DOHH2 (cell line): ENCODE results near the gene CYP4F11.

ENCODE experiments used
- H3F3A ChIP-seq: fragments of 200-600 bp; sonication (generic), shearing (Covaris generic); 2 replicates; pipeline ENCODE4 v1.6.0; 2016; ENCODE audit warnings: antibody characterized with exemption, mild to moderate bottlenecking; ENCODE audit not compliant: control insufficient read depth, insufficient read depth
- H3K27ac ChIP-seq: fragments of 200-600 bp; sonication (generic); 2 replicates; pipeline ENCODE4 v1.5.1; 2014; ENCODE audit warnings: low read depth, mild to moderate bottlenecking, low read length, moderate library complexity
- H3K27me3 ChIP-seq: fragments of 200-600 bp; sonication (generic); 2 replicates; pipeline ENCODE4 v1.6.1; 2014; ENCODE audit warnings: mild to moderate bottlenecking, low read length, mixed read lengths; ENCODE audit not compliant: control insufficient read depth
- H3K36me3 ChIP-seq: fragments of 200-600 bp; sonication (generic); 2 replicates; pipeline ENCODE4 v1.6.1; 2014; ENCODE audit warnings: mild to moderate bottlenecking, low read length, moderate library complexity, mixed read lengths; ENCODE audit not compliant: control insufficient read depth
- H3K4me1 ChIP-seq: fragments of 200-600 bp; sonication (generic); 2 replicates; pipeline ENCODE4 v1.6.1; 2014; ENCODE audit warnings: mild to moderate bottlenecking, low read length, mixed read lengths; ENCODE audit not compliant: control insufficient read depth
- H3K4me2 ChIP-seq: fragments of 200-600 bp; sonication (generic); 2 replicates; pipeline ENCODE4 v1.6.0; 2014; ENCODE audit warnings: mild to moderate bottlenecking, low read length, moderate library complexity
- H3K4me3 ChIP-seq: fragments of 200-600 bp; sonication (generic); 2 replicates; pipeline ENCODE4 v1.5.1; 2014; ENCODE audit warnings: mild to moderate bottlenecking, low read length, mixed read lengths
- H3K79me2 ChIP-seq: fragments of 200-600 bp; sonication (generic); 2 replicates; pipeline ENCODE4 v1.6.1; 2014; ENCODE audit warnings: mild to moderate bottlenecking, low read length, mixed read lengths; ENCODE audit not compliant: control insufficient read depth
- H3K9me2 ChIP-seq: fragments of 200-600 bp; sonication (generic); replicated peaks from 2 replicates; pipeline ENCODE4 v1.6.1; 2014; ENCODE audit warnings: mild to moderate bottlenecking, low read length, mixed read lengths; ENCODE audit not compliant: control insufficient read depth
- H3K9me3 ChIP-seq: fragments of 200-600 bp; sonication (generic); 2 replicates; pipeline ENCODE4 v1.6.1; 2014; ENCODE audit warnings: antibody characterized with exemption, low read length, mixed read lengths; ENCODE audit not compliant: control insufficient read depth, insufficient read depth
- H4K20me1 ChIP-seq: fragments of 200-600 bp; sonication (generic); 2 replicates; pipeline ENCODE4 v1.6.0; 2014; ENCODE audit warnings: low read depth, mild to moderate bottlenecking, antibody characterized with exemption, low read length, moderate library complexity; ENCODE audit not compliant: control insufficient read depth, insufficient read depth
- CTCF ChIP-seq: fragments of 200-600 bp; sonication (generic); IDR thresholded peaks from one replicate; pipeline ENCODE4 v1.5.1; 2014; ENCODE audit warnings: antibody characterized with exemption, mild to moderate bottlenecking, low read depth, low read length; ENCODE audit not compliant: poor library complexity, severe bottlenecking
- EZH2phosphoT487 ChIP-seq: fragments of 200-600 bp; sonication (generic); IDR thresholded peaks from 2 replicates; pipeline ENCODE4 v1.6.1; 2017; ENCODE audit warnings: borderline replicate concordance, mild to moderate bottlenecking, antibody characterized with exemption, low read length, moderate library complexity, mixed read lengths

The CYP4F11 gene

DNA sequence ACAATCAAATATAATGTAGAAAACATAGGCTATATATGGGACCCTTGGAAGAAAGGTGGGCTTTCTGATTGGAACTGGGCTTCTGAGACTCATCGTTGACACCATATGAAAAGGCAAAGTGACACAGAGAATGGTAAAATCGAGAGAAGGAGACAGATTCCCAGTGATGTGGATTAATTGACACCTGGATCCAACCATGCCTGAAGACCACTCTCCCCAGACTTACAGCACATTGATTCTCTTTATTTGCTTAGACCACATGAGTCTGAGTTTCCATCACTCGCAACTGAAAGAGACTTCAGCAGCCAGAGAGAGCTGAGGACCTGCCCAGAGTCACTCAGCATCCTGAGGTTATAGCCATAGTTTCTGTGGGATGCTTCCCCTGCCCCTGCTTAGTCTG lies 6.0 kb downstream of the CYP4F11 start:
- no peaks in the 10 kb centered on the region for H3K79me2 ChIP-seq
- 0 out of 2 replicates have a peak, but pooled peaks cover 2% of the 10 kb centered on the region for H3K27me3 ChIP-seq
- H3K4me3 ChIP-seq, result no peak overlapping the region
- no peaks in the 10 kb centered on the region for H4K20me1 ChIP-seq
- no peaks in the 10 kb centered on the region for H3F3A ChIP-seq
- no peak overlapping the region for H3K27ac ChIP-seq
- H3K4me2 ChIP-seq, result no peak overlapping the region
- H3K9me2 ChIP-seq, result no peaks in the 10 kb centered on the region
- TF ChIP-seq EZH2phosphoT487 (no peak), CTCF (no peak)
- no peaks in the 10 kb centered on the region for H3K36me3 ChIP-seq
- H3K4me1 ChIP-seq, result no peaks in the 10 kb centered on the region
- no peaks in the 10 kb centered on the region for H3K9me3 ChIP-seq

- Histone ChIP-seq H3K9me3 (no peaks in the 10 kb centered on the region), H4K20me1 (no peaks in the 10 kb centered on the region), H3K4me3 (no peak overlapping the region), H3K27me3 (0 out of 2 replicates have a peak, but pooled peaks cover 2% of the 10 kb centered on the region), H3F3A (no peaks in the 10 kb centered on the region), H3K36me3 (no peaks in the 10 kb centered on the region), H3K9me2 (no peaks in the 10 kb centered on the region), H3K27ac (no peak overlapping the region), H3K4me2 (no peak overlapping the region), H3K79me2 (no peaks in the 10 kb centered on the region), H3K4me1 (no peaks in the 10 kb centered on the region)
- no peak for TF ChIP-seq CTCF
- no peak for TF ChIP-seq EZH2phosphoT487
Observed at GRCh38 chr19:15926484-15926883, 7.8 kb downstream of the CYP4F11 start.

- Histone ChIP-seq H3K9me3 (no peaks in the 10 kb centered on the region), H3K27ac (no peak overlapping the region), H3K4me2 (no peak overlapping the region), H3K27me3 (0 out of 2 replicates have a peak, but pooled peaks cover 2% of the 10 kb centered on the region), H3K4me1 (no peaks in the 10 kb centered on the region), H3K36me3 (no peaks in the 10 kb centered on the region), H3K4me3 (no peak overlapping the region), H3K79me2 (no peaks in the 10 kb centered on the region), H4K20me1 (no peaks in the 10 kb centered on the region), H3K9me2 (no peaks in the 10 kb centered on the region), H3F3A (no peaks in the 10 kb centered on the region)
- TF ChIP-seq CTCF, result no peak
- TF ChIP-seq EZH2phosphoT487, result no peak
Observed at GRCh38 chr19:15923702-15924101, 10.6 kb downstream of the CYP4F11 start.

DNA sequence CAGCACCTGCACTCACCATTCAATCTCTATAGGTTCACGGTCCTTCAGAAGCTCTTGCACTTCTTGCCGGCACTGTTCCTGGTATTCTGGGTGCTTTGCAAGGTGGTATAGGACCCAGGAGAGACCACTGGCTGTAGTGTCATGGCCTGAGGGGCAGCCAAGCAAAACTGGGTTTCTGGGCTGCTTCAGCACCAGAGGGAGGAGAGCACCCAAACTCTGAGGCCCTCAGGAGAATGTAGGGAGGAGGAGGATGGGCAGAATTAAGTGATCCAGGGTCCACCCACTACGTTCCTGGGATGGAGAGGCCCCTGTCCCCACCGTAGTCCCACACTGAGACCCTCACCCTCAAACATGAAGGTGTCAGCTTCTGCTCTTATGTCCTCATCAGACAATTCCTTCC lies 12.3 kb downstream of the CYP4F11 start:
- Histone ChIP-seq H3K4me1 (peaks cover 5% of the 10 kb centered on the region; the same call in 1 of the 2 replicates), H3K4me3 (no peak overlapping the region), H3K36me3 (no peaks in the 10 kb centered on the region), H3F3A (no peaks in the 10 kb centered on the region), H3K79me2 (no peaks in the 10 kb centered on the region), H3K27ac (no peak overlapping the region), H3K9me2 (no peaks in the 10 kb centered on the region), H3K27me3 (0 out of 2 replicates have a peak, but pooled peaks cover 2% of the 10 kb centered on the region), H3K9me3 (no peaks in the 10 kb centered on the region), H3K4me2 (no peak overlapping the region), H4K20me1 (no peaks in the 10 kb centered on the region)
- TF ChIP-seq EZH2phosphoT487 (no peak), CTCF (no peak)
